Measurements from ENCODE around the gene PIGQ. TPM values are rescaled to one million over a fixed set of nuclear protein-coding genes. Genes with fewer than 3 reads are reported as not detected.

The PIGQ gene
- total and polyA plus RNA-seq, 2 of the 13 experiments (the other 11 are each of a cell fraction or from before 2014, with no cell fraction given) = 7.7 to 19.7 TPM

DNA sequence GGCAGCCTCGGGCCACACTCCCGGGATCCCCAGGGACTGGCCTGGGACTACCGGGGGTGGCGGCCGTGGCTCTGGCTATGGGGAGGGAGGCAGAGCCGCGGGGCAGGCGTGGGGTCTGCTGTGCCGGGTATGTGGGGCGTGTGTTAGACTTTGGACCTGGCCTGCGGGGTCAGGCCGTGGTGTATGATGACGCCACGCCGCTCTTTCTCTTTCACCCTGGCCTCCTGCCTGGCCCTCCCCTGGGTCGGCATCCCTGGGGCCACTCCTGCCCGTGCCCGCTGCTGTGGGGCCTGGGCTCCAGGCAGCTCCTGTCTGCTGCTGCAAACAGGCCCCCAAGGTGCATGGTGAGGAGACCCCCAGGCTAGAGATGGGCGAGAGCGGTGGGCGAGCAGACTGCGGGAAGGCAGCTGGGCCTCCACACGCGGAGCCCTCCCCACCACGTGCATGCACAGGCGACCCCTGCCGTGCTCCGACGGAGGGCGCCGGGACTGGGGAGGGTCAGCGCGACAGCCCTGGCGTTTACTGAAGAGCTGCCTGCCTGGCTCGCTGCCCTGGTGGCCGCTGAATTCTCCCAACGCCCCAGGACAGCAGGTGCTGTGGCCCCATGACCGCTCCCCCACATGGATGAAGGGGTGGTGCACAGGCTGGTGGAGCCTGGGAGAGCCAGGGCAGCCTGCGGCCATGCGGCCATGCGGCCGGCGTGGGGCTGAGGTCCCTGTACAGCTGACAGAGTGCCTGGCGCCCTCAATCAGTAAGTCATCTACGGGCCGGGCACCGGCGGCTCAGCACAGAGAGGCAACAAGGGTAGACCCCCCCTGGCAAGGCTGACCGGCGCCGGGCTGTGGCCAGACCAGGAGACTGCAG is 26.2 kb upstream of the PIGQ start (continued):
- TF ChIP-seq, protein P1, sequence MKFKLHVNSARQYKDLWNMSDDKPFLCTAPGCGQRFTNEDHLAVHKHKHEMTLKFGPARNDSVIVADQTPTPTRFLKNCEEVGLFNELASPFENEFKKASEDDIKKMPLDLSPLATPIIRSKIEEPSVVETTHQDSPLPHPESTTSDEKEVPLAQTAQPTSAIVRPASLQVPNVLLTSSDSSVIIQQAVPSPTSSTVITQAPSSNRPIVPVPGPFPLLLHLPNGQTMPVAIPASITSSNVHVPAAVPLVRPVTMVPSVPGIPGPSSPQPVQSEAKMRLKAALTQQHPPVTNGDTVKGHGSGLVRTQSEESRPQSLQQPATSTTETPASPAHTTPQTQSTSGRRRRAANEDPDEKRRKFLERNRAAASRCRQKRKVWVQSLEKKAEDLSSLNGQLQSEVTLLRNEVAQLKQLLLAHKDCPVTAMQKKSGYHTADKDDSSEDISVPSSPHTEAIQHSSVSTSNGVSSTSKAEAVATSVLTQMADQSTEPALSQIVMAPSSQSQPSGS (CRISPR knock-in tag; IDR thresholded peaks at IDR 0.05) = peak; percentile 82
- TF ChIP-seq CBX5 (CRISPR knock-in tag; IDR thresholded peaks at IDR 0.05; ENCODE audit: borderline replicate concordance) (0 out of 2 replicates have a peak, but pooled peaks have one; percentile 16), SAP130 (CRISPR knock-in tag; IDR thresholded peaks at IDR 0.05; ENCODE audit: low read depth) (peak; percentile 74), ZNF24 (IDR thresholded peaks at IDR 0.05) (no peak), GABPB1 (CRISPR knock-in tag; IDR thresholded peaks at IDR 0.05) (peak; percentile 66), ZNF484 (CRISPR knock-in tag; IDR thresholded peaks at IDR 0.05; ENCODE audit: borderline replicate concordance, low read depth) (no peak), TBX2 (CRISPR knock-in tag; IDR thresholded peaks at IDR 0.05; ENCODE audit: borderline replicate concordance) (peak; percentile 75; the same call in 1 of the 2 replicates), ZNF562 (CRISPR knock-in tag; IDR thresholded peaks at IDR 0.05; ENCODE audit: borderline replicate concordance) (no peak), CREM (IDR thresholded peaks at IDR 0.05) (peak; percentile 54), CREM (CRISPR knock-in tag; IDR thresholded peaks at IDR 0.05) (no peak), ZNF333 (CRISPR knock-in tag; IDR thresholded peaks at IDR 0.05; ENCODE audit: borderline replicate concordance) (no peak), TP53 (CRISPR knock-in tag; conservative IDR thresholded peaks at IDR 0.05) (no peak)
- TF ChIP-seq, protein P2, sequence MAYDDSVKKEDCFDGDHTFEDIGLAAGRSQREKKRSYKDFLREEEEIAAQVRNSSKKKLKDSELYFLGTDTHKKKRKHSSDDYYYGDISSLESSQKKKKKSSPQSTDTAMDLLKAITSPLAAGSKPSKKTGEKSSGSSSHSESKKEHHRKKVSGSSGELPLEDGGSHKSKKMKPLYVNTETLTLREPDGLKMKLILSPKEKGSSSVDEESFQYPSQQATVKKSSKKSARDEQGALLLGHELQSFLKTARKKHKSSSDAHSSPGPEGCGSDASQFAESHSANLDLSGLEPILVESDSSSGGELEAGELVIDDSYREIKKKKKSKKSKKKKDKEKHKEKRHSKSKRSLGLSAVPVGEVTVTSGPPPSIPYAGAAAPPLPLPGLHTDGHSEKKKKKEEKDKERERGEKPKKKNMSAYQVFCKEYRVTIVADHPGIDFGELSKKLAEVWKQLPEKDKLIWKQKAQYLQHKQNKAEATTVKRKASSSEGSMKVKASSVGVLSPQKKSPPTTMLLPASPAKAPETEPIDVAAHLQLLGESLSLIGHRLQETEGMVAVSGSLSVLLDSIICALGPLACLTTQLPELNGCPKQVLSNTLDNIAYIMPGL (CRISPR knock-in tag; IDR thresholded peaks at IDR 0.05; ENCODE audit: borderline replicate concordance in 1 of 2, low read depth in 1 of 2) = peak; percentile 12 to 33; a peak in 1 of 4 replicates
- TF ChIP-seq, protein P3, sequence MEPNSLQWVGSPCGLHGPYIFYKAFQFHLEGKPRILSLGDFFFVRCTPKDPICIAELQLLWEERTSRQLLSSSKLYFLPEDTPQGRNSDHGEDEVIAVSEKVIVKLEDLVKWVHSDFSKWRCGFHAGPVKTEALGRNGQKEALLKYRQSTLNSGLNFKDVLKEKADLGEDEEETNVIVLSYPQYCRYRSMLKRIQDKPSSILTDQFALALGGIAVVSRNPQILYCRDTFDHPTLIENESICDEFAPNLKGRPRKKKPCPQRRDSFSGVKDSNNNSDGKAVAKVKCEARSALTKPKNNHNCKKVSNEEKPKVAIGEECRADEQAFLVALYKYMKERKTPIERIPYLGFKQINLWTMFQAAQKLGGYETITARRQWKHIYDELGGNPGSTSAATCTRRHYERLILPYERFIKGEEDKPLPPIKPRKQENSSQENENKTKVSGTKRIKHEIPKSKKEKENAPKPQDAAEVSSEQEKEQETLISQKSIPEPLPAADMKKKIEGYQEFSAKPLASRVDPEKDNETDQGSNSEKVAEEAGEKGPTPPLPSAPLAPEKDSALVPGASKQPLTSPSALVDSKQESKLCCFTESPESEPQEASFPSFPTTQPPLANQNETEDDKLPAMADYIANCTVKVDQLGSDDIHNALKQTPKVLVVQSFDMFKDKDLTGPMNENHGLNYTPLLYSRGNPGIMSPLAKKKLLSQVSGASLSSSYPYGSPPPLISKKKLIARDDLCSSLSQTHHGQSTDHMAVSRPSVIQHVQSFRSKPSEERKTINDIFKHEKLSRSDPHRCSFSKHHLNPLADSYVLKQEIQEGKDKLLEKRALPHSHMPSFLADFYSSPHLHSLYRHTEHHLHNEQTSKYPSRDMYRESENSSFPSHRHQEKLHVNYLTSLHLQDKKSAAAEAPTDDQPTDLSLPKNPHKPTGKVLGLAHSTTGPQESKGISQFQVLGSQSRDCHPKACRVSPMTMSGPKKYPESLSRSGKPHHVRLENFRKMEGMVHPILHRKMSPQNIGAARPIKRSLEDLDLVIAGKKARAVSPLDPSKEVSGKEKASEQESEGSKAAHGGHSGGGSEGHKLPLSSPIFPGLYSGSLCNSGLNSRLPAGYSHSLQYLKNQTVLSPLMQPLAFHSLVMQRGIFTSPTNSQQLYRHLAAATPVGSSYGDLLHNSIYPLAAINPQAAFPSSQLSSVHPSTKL (CRISPR knock-in tag; IDR thresholded peaks at IDR 0.05) = peak; percentile 46; the same call in 1 of the 2 replicates
- TF ChIP-seq, protein P4, sequence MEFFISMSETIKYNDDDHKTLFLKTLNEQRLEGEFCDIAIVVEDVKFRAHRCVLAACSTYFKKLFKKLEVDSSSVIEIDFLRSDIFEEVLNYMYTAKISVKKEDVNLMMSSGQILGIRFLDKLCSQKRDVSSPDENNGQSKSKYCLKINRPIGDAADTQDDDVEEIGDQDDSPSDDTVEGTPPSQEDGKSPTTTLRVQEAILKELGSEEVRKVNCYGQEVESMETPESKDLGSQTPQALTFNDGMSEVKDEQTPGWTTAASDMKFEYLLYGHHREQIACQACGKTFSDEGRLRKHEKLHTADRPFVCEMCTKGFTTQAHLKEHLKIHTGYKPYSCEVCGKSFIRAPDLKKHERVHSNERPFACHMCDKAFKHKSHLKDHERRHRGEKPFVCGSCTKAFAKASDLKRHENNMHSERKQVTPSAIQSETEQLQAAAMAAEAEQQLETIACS (CRISPR knock-in tag; IDR thresholded peaks at IDR 0.05) = 0 out of 2 replicates have a peak, but pooled peaks have one; percentile 31
- TF ChIP-seq, protein P5, sequence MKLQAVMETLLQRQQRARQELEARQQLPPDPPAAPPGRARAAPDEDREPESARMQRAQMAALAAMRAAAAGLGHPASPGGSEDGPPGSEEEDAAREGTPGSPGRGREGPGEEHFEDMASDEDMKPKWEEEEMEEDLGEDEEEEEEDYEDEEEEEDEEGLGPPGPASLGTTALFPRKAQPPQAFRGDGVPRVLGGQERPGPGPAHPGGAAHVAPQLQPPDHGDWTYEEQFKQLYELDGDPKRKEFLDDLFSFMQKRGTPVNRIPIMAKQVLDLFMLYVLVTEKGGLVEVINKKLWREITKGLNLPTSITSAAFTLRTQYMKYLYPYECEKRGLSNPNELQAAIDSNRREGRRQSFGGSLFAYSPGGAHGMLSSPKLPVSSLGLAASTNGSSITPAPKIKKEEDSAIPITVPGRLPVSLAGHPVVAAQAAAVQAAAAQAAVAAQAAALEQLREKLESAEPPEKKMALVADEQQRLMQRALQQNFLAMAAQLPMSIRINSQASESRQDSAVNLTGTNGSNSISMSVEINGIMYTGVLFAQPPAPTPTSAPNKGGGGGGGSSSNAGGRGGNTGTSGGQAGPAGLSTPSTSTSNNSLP (IDR thresholded peaks at IDR 0.05; ENCODE audit: low read depth, low read length) = no peak
- TF ChIP-seq, protein P6, sequence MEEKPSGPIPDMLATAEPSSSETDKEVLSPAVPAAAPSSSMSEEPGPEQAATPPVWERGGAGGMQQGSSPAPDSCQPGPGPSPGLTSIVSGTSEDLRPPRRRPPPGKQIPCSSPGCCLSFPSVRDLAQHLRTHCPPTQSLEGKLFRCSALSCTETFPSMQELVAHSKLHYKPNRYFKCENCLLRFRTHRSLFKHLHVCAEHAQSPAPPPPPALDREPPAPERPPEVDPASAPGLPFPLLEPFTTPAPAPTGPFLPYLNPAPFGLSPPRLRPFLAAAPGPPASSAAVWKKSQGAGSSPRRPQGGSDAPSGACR (CRISPR knock-in tag; IDR thresholded peaks at IDR 0.05) = 0 out of 2 replicates have a peak, but pooled peaks have one; percentile 68

Measured in HepG2 (cell line).